SK-N-SH treated with all-trans-retinoic acid at 6 μM for 48 hours (cell line): ENCODE results near the gene CYP26C1.

Experiments
- ARNTL ChIP-seq: fragments of 450-650 bp; formaldehyde crosslinking; IDR thresholded peaks from 2 replicates; pipeline ENCODE4 v1.5.0; 2020; ENCODE audit warnings: low read depth, mild to moderate bottlenecking, moderate library complexity, borderline replicate concordance
- BACH2 ChIP-seq: fragments of 250-450 bp; sonication (Bioruptor Pico); IDR thresholded peaks from 2 replicates; pipeline ENCODE4 v1.9.0; 2021; ENCODE audit warnings: mild to moderate bottlenecking, borderline replicate concordance
- GLIS3 ChIP-seq: fragments of 250-450 bp; sonication (Bioruptor Pico); IDR thresholded peaks from 2 replicates; pipeline ENCODE4 v1.5.0; 2020; ENCODE audit warnings: mild to moderate bottlenecking, moderate library complexity
- PATZ1 ChIP-seq: fragments of 250-450 bp; sonication (Bioruptor Pico); IDR thresholded peaks from 2 replicates; pipeline ENCODE4 v1.8.0; 2020; ENCODE audit warnings: mild to moderate bottlenecking, moderate library complexity, borderline replicate concordance
- RARB ChIP-seq: fragments of 250-450 bp; sonication (Bioruptor Pico); IDR thresholded peaks from 2 replicates; pipeline ENCODE4 v1.8.0; 2021; ENCODE audit warnings: mild to moderate bottlenecking, moderate library complexity
- SNAI2 ChIP-seq: fragments of 250-450 bp; sonication (Bioruptor Pico); IDR thresholded peaks from 2 replicates; pipeline ENCODE4 v1.5.0; 2020; ENCODE audit warnings: mild to moderate bottlenecking, moderate library complexity
- TCF4 ChIP-seq: fragments of 250-450 bp; sonication (Bioruptor Pico); IDR thresholded peaks from 2 replicates; pipeline ENCODE4 v1.8.0; 2021; ENCODE audit warnings: mild to moderate bottlenecking, moderate library complexity, borderline replicate concordance
- ZC3H10 ChIP-seq: fragments of 250-450 bp; sonication (Bioruptor Pico); IDR thresholded peaks from 2 replicates; pipeline ENCODE4 v1.5.1; 2021; ENCODE audit warnings: mild to moderate bottlenecking, moderate library complexity
- ZFP3 ChIP-seq: fragments of 250-450 bp; sonication (Bioruptor Pico); IDR thresholded peaks from 2 replicates; pipeline ENCODE4 v1.5.0; 2020; ENCODE audit warnings: mild to moderate bottlenecking, moderate library complexity
- ZFP30 ChIP-seq: fragments of 450-650 bp; formaldehyde crosslinking; IDR thresholded peaks from 2 replicates; pipeline ENCODE4 v1.5.0; 2022; ENCODE audit warnings: mild to moderate bottlenecking, moderate library complexity
- TF ChIP-seq, protein P1 (sequence below): fragments of 250-450 bp; sonication (Bioruptor Pico); IDR thresholded peaks from 2 replicates; pipeline ENCODE4 v1.5.0; 2020; ENCODE audit warnings: mild to moderate bottlenecking, moderate library complexity

DNA sequence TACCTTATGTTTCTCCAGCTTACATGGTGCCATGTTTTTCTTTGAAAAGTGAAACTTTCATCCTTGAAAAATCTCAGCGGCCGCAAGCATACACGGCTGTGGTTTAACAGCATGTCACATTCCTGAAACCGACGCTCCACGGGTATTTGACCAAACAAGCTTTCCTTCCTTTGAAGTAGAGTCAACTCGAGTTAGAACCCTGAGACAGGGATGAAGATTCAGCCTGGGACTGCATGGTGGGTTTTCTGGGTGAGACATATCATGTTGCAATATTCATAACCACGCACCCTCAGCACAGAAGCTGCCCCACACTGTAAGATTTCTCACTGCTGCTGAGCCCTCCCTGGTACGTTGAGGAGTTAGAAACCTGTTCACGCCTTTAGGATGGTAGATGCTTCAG is 21.2 kb downstream of the CYP26C1 start:
- TF ChIP-seq PATZ1 (CRISPR knock-in tag), result no peak
- no peak for TF ChIP-seq SNAI2 (CRISPR knock-in tag)
- TF ChIP-seq TCF4, result no peak
- TF ChIP-seq ZFP3, result no peak
- no peak for TF ChIP-seq GLIS3 (CRISPR knock-in tag)
- TF ChIP-seq, protein P1, sequence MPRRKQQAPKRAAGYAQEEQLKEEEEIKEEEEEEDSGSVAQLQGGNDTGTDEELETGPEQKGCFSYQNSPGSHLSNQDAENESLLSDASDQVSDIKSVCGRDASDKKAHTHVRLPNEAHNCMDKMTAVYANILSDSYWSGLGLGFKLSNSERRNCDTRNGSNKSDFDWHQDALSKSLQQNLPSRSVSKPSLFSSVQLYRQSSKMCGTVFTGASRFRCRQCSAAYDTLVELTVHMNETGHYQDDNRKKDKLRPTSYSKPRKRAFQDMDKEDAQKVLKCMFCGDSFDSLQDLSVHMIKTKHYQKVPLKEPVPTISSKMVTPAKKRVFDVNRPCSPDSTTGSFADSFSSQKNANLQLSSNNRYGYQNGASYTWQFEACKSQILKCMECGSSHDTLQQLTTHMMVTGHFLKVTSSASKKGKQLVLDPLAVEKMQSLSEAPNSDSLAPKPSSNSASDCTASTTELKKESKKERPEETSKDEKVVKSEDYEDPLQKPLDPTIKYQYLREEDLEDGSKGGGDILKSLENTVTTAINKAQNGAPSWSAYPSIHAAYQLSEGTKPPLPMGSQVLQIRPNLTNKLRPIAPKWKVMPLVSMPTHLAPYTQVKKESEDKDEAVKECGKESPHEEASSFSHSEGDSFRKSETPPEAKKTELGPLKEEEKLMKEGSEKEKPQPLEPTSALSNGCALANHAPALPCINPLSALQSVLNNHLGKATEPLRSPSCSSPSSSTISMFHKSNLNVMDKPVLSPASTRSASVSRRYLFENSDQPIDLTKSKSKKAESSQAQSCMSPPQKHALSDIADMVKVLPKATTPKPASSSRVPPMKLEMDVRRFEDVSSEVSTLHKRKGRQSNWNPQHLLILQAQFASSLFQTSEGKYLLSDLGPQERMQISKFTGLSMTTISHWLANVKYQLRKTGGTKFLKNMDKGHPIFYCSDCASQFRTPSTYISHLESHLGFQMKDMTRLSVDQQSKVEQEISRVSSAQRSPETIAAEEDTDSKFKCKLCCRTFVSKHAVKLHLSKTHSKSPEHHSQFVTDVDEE (CRISPR knock-in tag), result no peak
- no peak for TF ChIP-seq ARNTL (CRISPR knock-in tag)
- TF ChIP-seq ZFP30 (CRISPR knock-in tag), result no peak
- TF ChIP-seq ZC3H10 (CRISPR knock-in tag), result no peak
- no peak for TF ChIP-seq BACH2 (CRISPR knock-in tag)
- TF ChIP-seq RARB (CRISPR knock-in tag), result no peak
